Mesenchymal stem cell (in vitro differentiated cells and primary cell): ENCODE measurements around the gene FCSK.

Source experiments
- DNase-seq: peaks from one replicate; pipeline ENCODE4 v3.0.0-alpha.2; 2013
- H2AFZ ChIP-seq: one replicate; pipeline ENCODE4 v1.6.1; 2013; ENCODE audit warnings: low read depth, mild to moderate bottlenecking, control low read depth, inconsistent platforms, low read length, moderate library complexity
- H2AK5ac ChIP-seq: 2 replicates; pipeline ENCODE4 v1.6.1; 2013; ENCODE audit warnings: low read length, moderate library complexity, mild to moderate bottlenecking, inconsistent platforms; ENCODE audit not compliant: severe bottlenecking
- H2BK120ac ChIP-seq: one replicate; pipeline ENCODE4 v1.6.1; 2013; ENCODE audit warnings: low read depth, mild to moderate bottlenecking, inconsistent platforms, low read length, moderate library complexity
- H2BK12ac ChIP-seq, 2 experiments: one replicate each; pipeline ENCODE4 v1.6.1; 2013; ENCODE audit warnings: inconsistent platforms in 2 of 2, low read length in 2 of 2, mild to moderate bottlenecking in 2 of 2, moderate library complexity in 2 of 2, control low read depth in 1 of 2
- H2BK15ac ChIP-seq: one replicate; pipeline ENCODE4 v1.6.1; 2013; ENCODE audit warnings: mild to moderate bottlenecking, low read depth, inconsistent platforms; ENCODE audit not compliant: poor library complexity, severe bottlenecking
- H2BK5ac ChIP-seq: 2 replicates; pipeline ENCODE4 v1.6.1; 2013; ENCODE audit warnings: low read depth, mild to moderate bottlenecking, low read length, control low read depth, inconsistent platforms; ENCODE audit not compliant: poor library complexity, severe bottlenecking
- H3K14ac ChIP-seq, 2 experiments: one replicate each; pipeline ENCODE4 v1.6.1; 2013; ENCODE audit warnings: inconsistent platforms in 2 of 2, low read length in 2 of 2, control low read depth in 1 of 2, mild to moderate bottlenecking in 1 of 2, moderate library complexity in 1 of 2
- H3K18ac ChIP-seq, 2 experiments: one replicate each; pipeline ENCODE4 v1.6.1; 2013; ENCODE audit warnings: inconsistent platforms in 2 of 2, low read length in 2 of 2, control low read depth in 1 of 2, low read depth in 1 of 2, mild to moderate bottlenecking in 1 of 2
- H3K23ac ChIP-seq, 2 experiments: one replicate each; pipeline ENCODE4 v1.6.1; 2013; ENCODE audit warnings: inconsistent platforms in 2 of 2, low read length in 2 of 2, mild to moderate bottlenecking in 2 of 2, moderate library complexity in 2 of 2, control low read depth in 1 of 2
- H3K27ac ChIP-seq: 2 replicates; pipeline ENCODE4 v1.5.1; 2013; ENCODE audit warnings: mild to moderate bottlenecking, moderate library complexity, low read length, control low read depth, inconsistent platforms; ENCODE audit not compliant: poor library complexity, severe bottlenecking
- H3K27me3 ChIP-seq, 2 experiments: 2 replicates each; pipeline versions ENCODE4 v1.6.1 to v1.7.0; 2013; ENCODE audit warnings: low read length in 2 of 2, mild to moderate bottlenecking in 2 of 2, moderate library complexity in 2 of 2, control low read depth in 1 of 2, inconsistent platforms in 1 of 2; ENCODE audit not compliant: control insufficient read depth in 1 of 2, insufficient read depth in 1 of 2
- H3K36me3 ChIP-seq, 2 experiments: 2 replicates each; pipeline versions ENCODE4 v1.6.1 to v1.7.0; 2013; ENCODE audit warnings: low read length in 2 of 2, control low read depth in 1 of 2, inconsistent platforms in 1 of 2, low read depth in 1 of 2, mild to moderate bottlenecking in 1 of 2; ENCODE audit not compliant: insufficient read depth in 2 of 2, control insufficient read depth in 1 of 2
- H3K4ac ChIP-seq, 2 experiments: one replicate each; pipeline ENCODE4 v1.6.1; 2013; ENCODE audit warnings: inconsistent platforms in 2 of 2, low read length in 2 of 2, mild to moderate bottlenecking in 2 of 2, moderate library complexity in 2 of 2, control low read depth in 1 of 2, low read depth in 1 of 2
- H3K4me1 ChIP-seq: 2 replicates; pipeline ENCODE4 v1.6.1; 2013; ENCODE audit warnings: low read depth, low read length, control low read depth; ENCODE audit not compliant: control insufficient read depth, insufficient read depth
- H3K4me2 ChIP-seq: 2 replicates; pipeline ENCODE4 v1.6.1; 2013; ENCODE audit warnings: low read length, mild to moderate bottlenecking, inconsistent platforms; ENCODE audit not compliant: poor library complexity, severe bottlenecking
- H3K4me3 ChIP-seq, 2 experiments: 2 replicates each; pipeline versions ENCODE4 v1.5.1 to v1.7.0; 2013; ENCODE audit warnings: low read length in 2 of 2, mild to moderate bottlenecking in 2 of 2, control low read depth in 1 of 2, low read depth in 1 of 2; ENCODE audit not compliant: insufficient read depth in 1 of 2
- H3K79me1 ChIP-seq: replicated peaks from 2 replicates; pipeline ENCODE4 v1.6.1; 2013; ENCODE audit warnings: mild to moderate bottlenecking, control low read depth, low read length, inconsistent platforms; ENCODE audit not compliant: poor library complexity, severe bottlenecking
- H3K9ac ChIP-seq: 2 replicates; pipeline ENCODE4 v1.7.0; 2013; ENCODE audit warnings: mild to moderate bottlenecking, low read length, moderate library complexity
- H3K9me3 ChIP-seq: 2 replicates; pipeline ENCODE4 v1.7.0; 2013; ENCODE audit warnings: mild to moderate bottlenecking, low read length; ENCODE audit not compliant: control insufficient read depth
- H4K8ac ChIP-seq: one replicate; pipeline ENCODE4 v1.6.1; 2013; ENCODE audit warnings: inconsistent platforms, mild to moderate bottlenecking, low read length, moderate library complexity
- H4K91ac ChIP-seq: one replicate; pipeline ENCODE4 v1.6.1; 2013; ENCODE audit warnings: mild to moderate bottlenecking, low read length, inconsistent platforms
- WGBS: methylation state at CpG from one replicate; pipeline ENCODE4 v1.1.7; 2013; ENCODE audit warnings: mixed read lengths; 5-methylcytosine and 5-hydroxymethylcytosine counted together

FCSK gene

DNA sequence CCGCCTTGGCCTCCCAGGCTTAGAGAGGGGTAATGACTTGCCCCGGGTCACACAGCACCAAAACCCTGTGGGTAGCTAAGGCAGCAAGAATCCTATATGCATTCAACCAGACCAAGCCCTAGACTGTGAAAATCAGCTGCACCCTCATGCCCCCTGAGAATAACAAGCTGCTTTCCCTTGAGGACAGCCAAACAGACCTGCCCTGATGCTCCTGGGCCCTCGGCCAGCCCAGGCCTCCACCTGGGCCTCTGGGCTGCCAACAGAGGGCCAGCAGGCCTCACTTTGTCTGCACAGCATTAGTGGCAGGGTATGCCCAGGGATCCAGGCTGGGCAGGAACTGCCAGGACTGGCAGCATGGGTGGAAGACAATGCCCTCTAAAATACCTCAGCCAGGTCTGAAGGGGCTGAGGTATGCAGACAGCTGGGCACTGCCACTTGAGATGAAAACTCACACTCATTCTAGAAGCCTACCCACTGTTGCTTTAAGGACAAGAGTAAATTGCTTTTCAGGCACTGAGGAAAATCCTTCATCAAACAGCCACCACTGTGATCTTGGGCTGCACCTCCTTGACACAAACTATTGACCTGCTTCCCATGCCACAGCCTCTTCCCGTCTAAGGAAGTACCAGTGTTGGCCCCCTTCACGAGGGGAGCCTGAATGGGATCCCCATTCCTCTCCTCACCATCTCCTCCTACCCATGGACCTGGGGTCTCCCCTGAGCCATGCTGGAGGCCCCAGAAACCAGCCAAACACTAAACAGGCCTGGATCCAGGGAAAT lies 24.3 kb upstream of the FCSK start:
- peak overlapping the region; percentile 95 for H2AK5ac ChIP-seq
- peak overlapping the region; percentile 99 for H4K91ac ChIP-seq
- peak overlapping the region; percentile 94 to 99 for H2BK12ac ChIP-seq
- peak overlapping the region; percentile 64 to 98 for H3K4ac ChIP-seq
- H3K9ac ChIP-seq, result no peak overlapping the region
- peak overlapping the region in 1 of 2 experiments; percentile 90 for H3K23ac ChIP-seq
- H3K27me3 ChIP-seq, result no peaks in the 10 kb centered on the region
- H4K8ac ChIP-seq, result peak overlapping the region; percentile 92
- WGBS, result 85% methylated on average over 5 of the region's 5 CpGs
- peak overlapping the region; percentile 79 for H3K27ac ChIP-seq
- H2BK5ac ChIP-seq, result peak overlapping the region; percentile 84
- H3K9me3 ChIP-seq, result no peaks in the 10 kb centered on the region
- H3K14ac ChIP-seq, result peak overlapping the region in 1 of 2 experiments; percentile 89
- H3K18ac ChIP-seq, result peak overlapping the region; percentile 92 to 96
- H3K4me1 ChIP-seq, result peaks cover 53% of the 10 kb centered on the region
- H3K36me3 ChIP-seq, result peaks cover 7 to 11% of the 10 kb centered on the region in 2 experiments
- no peak for DNase-seq
- H2BK15ac ChIP-seq, result peak overlapping the region; percentile 86
- peaks cover 7% of the 10 kb centered on the region for H3K79me1 ChIP-seq
- H2BK120ac ChIP-seq, result peak overlapping the region; percentile 93
- H3K4me2 ChIP-seq, result no peak overlapping the region
- H3K4me3 ChIP-seq, result no peak overlapping the region
- H2AFZ ChIP-seq, result no peak overlapping the region

DNA sequence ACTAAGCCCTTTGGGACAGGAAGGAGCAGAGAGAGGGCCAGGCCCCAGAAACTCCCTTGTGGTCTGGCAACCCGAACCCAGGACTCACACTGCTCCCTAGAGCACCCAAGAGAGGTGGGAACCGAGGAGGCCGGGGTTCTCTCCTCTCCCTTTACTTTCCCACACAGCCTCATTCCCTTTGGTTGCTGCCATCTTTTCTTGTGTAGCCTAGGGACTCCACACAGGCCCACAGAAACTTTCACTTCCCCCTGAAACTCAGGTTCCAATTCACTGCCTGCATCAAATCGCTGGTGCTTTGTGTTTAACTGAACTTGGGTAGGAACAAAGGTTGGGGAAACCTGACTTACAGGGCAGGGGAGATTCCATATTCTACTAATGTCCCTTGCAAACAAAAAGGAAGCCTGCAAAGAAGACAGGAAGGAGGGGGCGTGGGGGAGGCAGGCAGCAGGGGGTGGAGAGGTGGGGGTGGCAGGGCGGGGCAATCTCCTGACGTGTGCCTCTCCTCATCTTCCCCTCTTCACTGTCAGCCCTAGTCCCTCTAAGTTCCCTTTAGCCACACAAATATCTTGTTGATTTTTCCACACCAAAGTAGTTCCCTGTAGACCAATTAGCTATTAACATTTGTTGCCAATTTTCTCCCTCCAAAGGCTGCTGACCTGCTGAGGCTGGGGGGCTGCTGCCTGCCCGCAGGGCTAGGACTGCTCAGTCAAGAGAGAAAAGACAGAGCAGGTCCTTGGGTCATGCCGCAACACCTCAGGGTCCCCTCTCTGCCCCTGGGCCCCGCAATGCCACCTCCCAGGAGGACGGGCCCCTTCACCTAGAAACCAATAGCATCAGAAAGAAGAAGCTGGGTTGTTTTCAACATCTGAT lies 23.5 kb upstream of the FCSK start:
- Histone ChIP-seq H3K36me3 (peaks cover 7% of the 10 kb centered on the region in 2 experiments), H2BK15ac (peak overlapping the region; percentile 87), H3K9me3 (no peaks in the 10 kb centered on the region), H4K91ac (peak overlapping the region; percentile 99), H2BK5ac (peak overlapping the region; percentile 84), H3K23ac (peak overlapping the region; percentile 8 to 95), H2BK12ac (peak overlapping the region; percentile 91 to 99), H2AK5ac (peak overlapping the region; percentile 95), H3K14ac (peak overlapping the region in 1 of 2 experiments; percentile 83), H3K4ac (peak overlapping the region; percentile 64 to 98), H3K9ac (no peak overlapping the region), H3K4me2 (no peak overlapping the region), H3K27me3 (no peaks in the 10 kb centered on the region), H3K27ac (peak overlapping the region; percentile 79), H3K18ac (peak overlapping the region; percentile 94 to 96), H2AFZ (no peak overlapping the region), H3K79me1 (peaks cover 2% of the 10 kb centered on the region), H3K4me3 (no peak overlapping the region), H4K8ac (peak overlapping the region; percentile 92), H2BK120ac (peak overlapping the region; percentile 96), H3K4me1 (peaks cover 51% of the 10 kb centered on the region)
- peak; percentile 55 for DNase-seq
- 41% methylated on average over 6 of the region's 11 CpGs for WGBS

DNA sequence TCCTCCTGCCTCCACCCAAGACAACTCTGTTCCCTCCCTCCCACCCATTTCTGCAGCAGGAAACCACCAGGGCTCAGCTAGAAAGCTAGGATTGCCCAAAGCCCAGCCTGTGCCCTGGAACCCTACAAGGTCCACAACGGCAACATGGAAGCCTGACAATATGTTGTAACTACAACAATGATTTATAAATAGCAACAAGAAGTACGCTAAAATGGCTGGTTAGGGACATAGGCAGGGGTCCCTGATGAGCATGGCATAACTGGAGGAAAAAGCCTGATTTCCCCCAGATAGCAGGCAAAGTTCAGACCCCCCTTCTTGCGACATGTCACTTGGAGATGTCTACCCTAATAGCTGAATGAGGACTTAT lies 22.1 kb upstream of the FCSK start:
- Histone ChIP-seq H3K18ac (peak overlapping the region in 1 of 2 experiments; percentile 69), H3K9me3 (no peaks in the 10 kb centered on the region), H3K27me3 (no peaks in the 10 kb centered on the region), H2AK5ac (peak overlapping the region; percentile 7), H2BK5ac (no peak overlapping the region), H3K4me1 (peaks cover 56% of the 10 kb centered on the region), H3K27ac (peak overlapping the region; percentile 60), H3K23ac (peak overlapping the region in 1 of 2 experiments; percentile 16), H2BK12ac (peak overlapping the region in 1 of 2 experiments; percentile 66), H3K4me2 (no peak overlapping the region), H4K91ac (peak overlapping the region; percentile 2), H4K8ac (no peak overlapping the region), H3K9ac (no peak overlapping the region), H2AFZ (no peak overlapping the region), H3K14ac (no peak overlapping the region), H3K36me3 (peaks cover 7% of the 10 kb centered on the region in 2 experiments), H3K4ac (no peak overlapping the region), H3K4me3 (no peak overlapping the region), H3K79me1 (peaks cover 2% of the 10 kb centered on the region), H2BK15ac (peak overlapping the region; percentile 73), H2BK120ac (no peak overlapping the region)
- 100% methylated on average over 2 of the region's 3 CpGs for WGBS
- peak; percentile 39 for DNase-seq
